OCI-M2 (cell line): ENCODE results near the gene CASR.

Source experiments
- DNase-seq: peaks from one replicate; lab custom pipeline; 2025; ENCODE audit not compliant: unreplicated experiment; lab: John Stamatoyannopoulos, UW

The CASR gene

GRCh38 chr3:122301063-122301462 is 117.6 kb downstream of the CASR start:
- no peak for DNase-seq

GRCh38 chr3:122305818-122306621 is 122.6 kb downstream of the CASR start:
- DNase-seq, result no peak

GRCh38 chr3:122306622-122306953 is 123.1 kb downstream of the CASR start:
- DNase-seq, result no peak

- no peak for DNase-seq
These were observed 123.7 kb downstream of the CASR start for GRCh38 chr3:122307094-122307687.

- no peak for DNase-seq
These were observed 124.5 kb downstream of the CASR start for GRCh38 chr3:122307976-122308375.

GRCh38 chr3:122310361-122310760 is 126.9 kb downstream of the CASR start:
- no peak for DNase-seq

- no peak for DNase-seq
These were observed 129.4 kb downstream of the CASR start for GRCh38 chr3:122312826-122313225.

- DNase-seq, result no peak
These were observed 129.8 kb downstream of the CASR start for GRCh38 chr3:122313281-122313680.

GRCh38 chr3:122314228-122314876 is 130.9 kb downstream of the CASR start:
- DNase-seq, result no peak

- no peak for DNase-seq
These were observed 132.2 kb downstream of the CASR start for GRCh38 chr3:122315619-122316018.

GRCh38 chr3:122316368-122316767 is 132.9 kb downstream of the CASR start:
- no peak for DNase-seq

GRCh38 chr3:122318620-122319019 is 135.2 kb downstream of the CASR start:
- DNase-seq, result no peak

GRCh38 chr3:122322095-122323075 is 138.9 kb downstream of the CASR start:
- DNase-seq, result no peak

GRCh38 chr3:122324871-122325323 is 141.4 kb downstream of the CASR start, which contains the start of gene CSTA:
Gene CSTA, plus strand, starts transcription at chr3:122325248. Its CDS starts 45 bp downstream, at chr3:122325293.
- no peak for DNase-seq

- no peak for DNase-seq
These were observed 142.3 kb downstream of the CASR start for GRCh38 chr3:122325769-122326168.

GRCh38 chr3:122331886-122332285 is 148.4 kb downstream of the CASR start:
- no peak for DNase-seq

- no peak for DNase-seq
These were observed 149.1 kb downstream of the CASR start for GRCh38 chr3:122332551-122332950.
